ENCODE results near the gene RINT1. TPM values are rescaled to one million over a fixed set of nuclear protein-coding genes. Genes with fewer than 3 reads are reported as not detected.

The RINT1 gene
- polyA plus RNA-seq, 1 donor (not counting 4 experiments of a cell fraction or from before 2014, with no cell fraction given), result 23.6 TPM

DNA sequence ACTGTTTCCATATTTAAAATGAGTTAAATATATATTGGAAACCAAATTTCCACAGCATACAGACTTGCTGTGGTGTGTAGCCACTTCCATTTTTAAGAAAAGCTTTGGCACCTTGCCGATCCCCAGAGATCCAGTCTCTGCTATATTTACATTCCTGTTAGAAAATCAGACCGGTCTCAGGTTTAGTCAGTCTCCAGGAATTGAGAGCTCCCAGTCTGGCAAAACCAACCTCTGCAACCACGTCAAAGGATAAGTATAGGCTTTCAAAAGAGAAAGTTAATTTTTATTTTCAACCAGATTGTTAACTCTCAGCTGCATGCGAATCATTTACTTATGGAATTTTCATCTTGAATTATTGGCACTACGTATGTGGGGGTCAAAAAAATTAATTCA, 38.1 kb upstream of the RINT1 start:
- DNase-seq (ENCODE audit: low read depth, low spot score), result no peak
- dilution Hi-C loops (cut with MboI; ENCODE audit: extremely low pct_ligation_motif_present, low sequenced_read_pairs), result no loop called here
- Histone ChIP-seq H3K9me1 (ENCODE audit: control insufficient read depth, extremely low read depth, insufficient read depth, low read length) (no peaks in the 10 kb centered on the region), H3K27me3 (ENCODE audit: control insufficient read depth, extremely low read depth, insufficient read depth, low read length) (no peaks in the 10 kb centered on the region), H3K4me3 (ENCODE audit: control insufficient read depth in 2 of 3, extremely low read depth in 1 of 3, insufficient read depth in 2 of 3, low read depth in 1 of 3, low read length in 3 of 3) (no peak overlapping the region), H3K27ac (ENCODE audit: control insufficient read depth, insufficient read depth, low read length) (no peak overlapping the region), H3K79me2 (ENCODE audit: control insufficient read depth, insufficient read depth, low read length) (no peaks in the 10 kb centered on the region), H3K9ac (ENCODE audit: control insufficient read depth, extremely low read depth, insufficient read depth, low read length) (no peak overlapping the region), H2AFZ (ENCODE audit: control insufficient read depth, low read length) (no peak overlapping the region), H3K4me1 (ENCODE audit: control insufficient read depth, extremely low read depth, insufficient read depth, low read length) (peaks cover 7% of the 10 kb centered on the region), H3K4me2 (ENCODE audit: control insufficient read depth, extremely low read depth, insufficient read depth, low read depth, low read length) (no peak overlapping the region), H3K36me3 (ENCODE audit: control insufficient read depth in 2 of 2, extremely low read depth in 1 of 2, insufficient read depth in 2 of 2, low read length in 2 of 2) (peaks cover 0 to 12% of the 10 kb centered on the region in 2 experiments), H3K9me3 (ENCODE audit: control insufficient read depth, low read depth, low read length) (no peaks in the 10 kb centered on the region), H4K20me1 (ENCODE audit: control insufficient read depth, extremely low read depth, insufficient read depth, low read length) (no peaks in the 10 kb centered on the region)
- TF ChIP-seq, protein P1, sequence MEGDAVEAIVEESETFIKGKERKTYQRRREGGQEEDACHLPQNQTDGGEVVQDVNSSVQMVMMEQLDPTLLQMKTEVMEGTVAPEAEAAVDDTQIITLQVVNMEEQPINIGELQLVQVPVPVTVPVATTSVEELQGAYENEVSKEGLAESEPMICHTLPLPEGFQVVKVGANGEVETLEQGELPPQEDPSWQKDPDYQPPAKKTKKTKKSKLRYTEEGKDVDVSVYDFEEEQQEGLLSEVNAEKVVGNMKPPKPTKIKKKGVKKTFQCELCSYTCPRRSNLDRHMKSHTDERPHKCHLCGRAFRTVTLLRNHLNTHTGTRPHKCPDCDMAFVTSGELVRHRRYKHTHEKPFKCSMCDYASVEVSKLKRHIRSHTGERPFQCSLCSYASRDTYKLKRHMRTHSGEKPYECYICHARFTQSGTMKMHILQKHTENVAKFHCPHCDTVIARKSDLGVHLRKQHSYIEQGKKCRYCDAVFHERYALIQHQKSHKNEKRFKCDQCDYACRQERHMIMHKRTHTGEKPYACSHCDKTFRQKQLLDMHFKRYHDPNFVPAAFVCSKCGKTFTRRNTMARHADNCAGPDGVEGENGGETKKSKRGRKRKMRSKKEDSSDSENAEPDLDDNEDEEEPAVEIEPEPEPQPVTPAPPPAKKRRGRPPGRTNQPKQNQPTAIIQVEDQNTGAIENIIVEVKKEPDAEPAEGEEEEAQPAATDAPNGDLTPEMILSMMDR (optimal IDR thresholded peaks at IDR 0.05 in 1 of 3, IDR thresholded peaks at IDR 0.05 in 1 of 3, conservative IDR thresholded peaks at IDR 0.05 in 1 of 3; ENCODE audit: extremely low read depth in 1 of 3, insufficient read depth in 2 of 3, low read length in 3 of 3), result no peak
- no peak for TF ChIP-seq EZH2 (IDR thresholded peaks at IDR 0.05; ENCODE audit: low read length)
- no peak for FAIRE-seq

DNA sequence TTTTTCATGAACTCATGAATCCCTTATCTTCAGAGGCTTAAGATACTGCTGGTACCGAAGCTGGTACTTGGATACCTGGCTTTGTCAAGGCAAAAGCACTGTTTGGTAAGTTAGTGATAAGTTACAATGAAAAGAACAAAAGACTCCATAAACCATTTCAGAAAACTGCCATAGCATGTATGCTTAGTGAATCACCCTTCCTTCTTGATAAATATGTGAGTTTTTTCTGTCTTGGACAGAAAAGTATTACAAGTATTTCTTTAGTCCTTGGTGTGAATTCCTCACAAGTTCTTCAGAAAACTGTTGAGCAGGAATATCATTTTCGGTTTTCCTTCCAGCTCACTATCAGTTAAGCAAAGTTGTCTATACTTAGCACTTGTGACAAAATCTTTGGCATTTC, 35.5 kb upstream of the RINT1 start:
- dilution Hi-C loops (cut with MboI; ENCODE audit: extremely low pct_ligation_motif_present, low sequenced_read_pairs), result no loop called here
- no peak overlapping the region for H2AFZ ChIP-seq (ENCODE audit: control insufficient read depth, low read length)
- H3K9ac ChIP-seq (ENCODE audit: control insufficient read depth, extremely low read depth, insufficient read depth, low read length), result no peak overlapping the region
- peaks cover 8 to 11% of the 10 kb centered on the region in 2 experiments for H3K36me3 ChIP-seq (ENCODE audit: control insufficient read depth in 2 of 2, extremely low read depth in 1 of 2, insufficient read depth in 2 of 2, low read length in 2 of 2)
- H3K4me3 ChIP-seq (ENCODE audit: control insufficient read depth in 2 of 3, extremely low read depth in 1 of 3, insufficient read depth in 2 of 3, low read depth in 1 of 3, low read length in 3 of 3), result no peak overlapping the region
- TF ChIP-seq EZH2 (IDR thresholded peaks at IDR 0.05; ENCODE audit: low read length), result no peak
- TF ChIP-seq, protein P1 (optimal IDR thresholded peaks at IDR 0.05 in 1 of 3, IDR thresholded peaks at IDR 0.05 in 1 of 3, conservative IDR thresholded peaks at IDR 0.05 in 1 of 3; ENCODE audit: extremely low read depth in 1 of 3, insufficient read depth in 2 of 3, low read length in 3 of 3), result no peak
- no peak overlapping the region for H3K4me2 ChIP-seq (ENCODE audit: control insufficient read depth, extremely low read depth, insufficient read depth, low read depth, low read length)
- H4K20me1 ChIP-seq (ENCODE audit: control insufficient read depth, extremely low read depth, insufficient read depth, low read length), result no peaks in the 10 kb centered on the region
- FAIRE-seq (no peak), DNase-seq (ENCODE audit: low read depth, low spot score) (no peak)
- peaks cover 7% of the 10 kb centered on the region for H3K4me1 ChIP-seq (ENCODE audit: control insufficient read depth, extremely low read depth, insufficient read depth, low read length)
- no peak overlapping the region for H3K27ac ChIP-seq (ENCODE audit: control insufficient read depth, insufficient read depth, low read length)
- no peaks in the 10 kb centered on the region for H3K27me3 ChIP-seq (ENCODE audit: control insufficient read depth, extremely low read depth, insufficient read depth, low read length)
- no peaks in the 10 kb centered on the region for H3K79me2 ChIP-seq (ENCODE audit: control insufficient read depth, insufficient read depth, low read length)
- H3K9me3 ChIP-seq (ENCODE audit: control insufficient read depth, low read depth, low read length), result no peaks in the 10 kb centered on the region
- H3K9me1 ChIP-seq (ENCODE audit: control insufficient read depth, extremely low read depth, insufficient read depth, low read length), result no peaks in the 10 kb centered on the region

Data from keratinocyte (primary cell).